VCaP (cell line): ENCODE data around the gene HK2.

Experiments
- H3K27ac ChIP-seq: fragments of 450-650 bp; 2 replicates; pipeline ENCODE4 v1.5.1; 2017
- CTCF ChIP-seq: fragments of 450-650 bp; conservative IDR thresholded peaks from 2 replicates; pipeline ENCODE4 v1.5.1; 2017; ENCODE audit warnings: mild to moderate bottlenecking, moderate library complexity

The HK2 gene

GRCh38 chr2:74814102-74814501 is 19.8 kb upstream of the HK2 start:
- no peak for TF ChIP-seq CTCF
- no peak overlapping the region for H3K27ac ChIP-seq

DNA sequence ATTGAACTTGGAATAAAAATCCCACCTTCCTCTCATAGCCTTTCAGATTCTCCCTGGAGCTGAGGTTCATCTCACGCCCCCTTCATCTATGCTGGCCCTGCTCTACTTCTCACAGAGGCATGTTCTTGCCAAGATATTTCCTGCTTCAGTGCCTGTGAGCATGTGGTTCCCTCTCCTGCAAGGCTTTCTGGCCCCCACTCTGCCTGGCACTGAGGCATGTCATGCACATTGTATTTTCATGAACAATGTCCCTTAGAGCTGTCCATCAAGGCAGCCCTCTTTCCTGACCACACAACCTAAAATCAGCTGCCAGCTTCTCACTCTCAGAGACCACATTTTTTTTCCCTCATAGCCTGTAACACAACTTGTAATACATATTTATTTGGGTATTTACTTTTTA is 18.0 kb upstream of the HK2 start:
- H3K27ac ChIP-seq: no peak overlapping the region
- TF ChIP-seq CTCF: no peak

DNA sequence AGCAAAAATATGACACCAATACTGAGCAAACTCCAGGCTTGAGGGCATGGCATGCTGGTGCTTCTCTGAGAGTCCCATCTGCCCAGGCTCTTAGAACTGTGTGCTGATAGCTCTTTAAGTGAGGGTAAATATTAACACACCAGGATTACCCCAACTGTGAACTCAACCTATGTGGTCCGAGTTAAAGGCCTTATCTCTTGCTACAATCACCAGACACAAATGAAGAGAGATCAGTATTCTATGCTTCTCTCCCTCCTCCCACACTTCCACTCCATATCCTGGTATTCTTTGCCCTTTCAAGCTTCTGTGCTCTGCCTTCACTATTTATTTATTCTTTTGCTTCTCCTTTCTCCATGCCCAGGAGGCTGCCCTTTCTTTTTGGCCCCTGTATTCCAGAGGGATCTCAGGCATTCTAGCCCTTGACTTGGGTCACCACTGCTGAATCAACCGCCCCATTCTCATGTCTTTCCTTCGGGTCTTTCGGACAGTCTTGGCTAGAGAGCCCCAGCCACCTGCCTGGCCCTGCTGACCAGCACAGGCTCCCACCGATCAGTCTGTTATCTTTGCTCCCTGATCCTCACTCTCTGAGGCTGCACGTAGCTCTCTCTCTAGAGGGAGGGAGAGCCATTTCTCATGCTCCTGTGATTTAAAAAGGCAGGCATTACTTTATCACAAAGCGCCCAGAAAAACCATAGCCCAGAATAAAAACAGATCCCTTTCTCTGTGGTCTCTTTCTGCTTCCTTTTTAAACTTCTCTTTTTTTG is 17.2 kb upstream of the HK2 start:
- H3K27ac ChIP-seq: no peak overlapping the region
- TF ChIP-seq CTCF: no peak

- no peak overlapping the region for H3K27ac ChIP-seq
- no peak for TF ChIP-seq CTCF
Measured at GRCh38 chr2:74817304-74817675, 16.6 kb upstream of the HK2 start.

DNA sequence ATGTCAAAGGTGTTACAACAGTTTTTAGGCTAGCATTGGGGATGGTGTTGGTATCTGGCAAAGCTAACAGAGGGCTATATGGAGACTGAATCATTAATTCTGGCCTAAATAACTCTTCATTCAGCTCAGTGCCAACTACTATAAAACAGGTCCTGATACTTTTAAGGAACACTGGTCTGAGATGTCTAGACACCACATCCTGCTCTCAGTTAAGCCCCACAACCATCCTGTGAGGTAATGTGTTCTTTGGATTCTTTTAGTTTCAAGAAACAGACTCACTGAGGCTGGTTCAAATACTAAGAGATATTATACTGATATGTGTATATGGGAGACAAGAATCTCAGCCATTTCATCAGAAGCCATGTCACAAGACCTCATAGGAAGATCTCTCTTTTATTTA is 14.2 kb upstream of the HK2 start:
- TF ChIP-seq CTCF: no peak
- no peak overlapping the region for H3K27ac ChIP-seq

- no peak for TF ChIP-seq CTCF
Measured at GRCh38 chr2:74821177-74822126, 12.5 kb upstream of the HK2 start.

DNA sequence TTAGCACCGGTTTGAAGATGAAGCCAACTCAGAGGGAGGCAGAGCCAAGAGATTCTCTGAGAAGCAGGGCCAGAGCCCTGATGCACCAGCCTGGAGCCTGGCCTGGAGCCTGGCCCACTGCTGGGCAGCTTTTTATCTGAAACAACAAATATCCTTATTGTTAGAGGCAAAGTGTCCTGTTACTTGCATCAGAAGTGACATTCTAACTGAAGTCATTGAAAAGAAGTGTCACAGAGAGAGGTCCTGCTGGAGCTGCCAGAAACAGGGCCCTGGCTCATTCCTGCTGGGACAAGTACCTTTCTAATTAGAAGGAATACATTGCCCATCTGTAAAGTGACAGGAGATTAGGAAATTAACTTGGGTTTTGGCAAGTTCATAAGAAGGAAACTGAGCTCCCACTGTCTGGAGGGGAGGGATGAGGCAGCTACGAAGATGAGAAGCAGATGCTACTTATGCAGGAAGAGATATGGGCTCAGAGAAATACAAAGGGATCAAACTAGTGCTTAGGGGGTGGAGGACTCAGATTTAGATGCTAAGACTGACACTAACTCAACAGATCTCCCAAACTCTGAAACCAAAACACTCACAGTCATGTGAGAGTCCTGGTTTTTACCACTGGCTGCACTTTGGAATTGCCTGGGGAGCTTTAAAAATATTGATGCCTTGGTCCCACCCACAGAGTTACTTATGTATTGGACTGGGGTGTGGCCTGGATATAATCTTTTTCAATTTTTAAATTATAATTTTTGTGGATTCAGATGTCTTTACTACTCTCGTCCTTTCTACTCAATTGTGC is 11.0 kb upstream of the HK2 start:
- H3K27ac ChIP-seq: no peak overlapping the region
- TF ChIP-seq CTCF: no peak

More at GRCh38 chr2:74821177-74822126, 12.5 kb upstream of the HK2 start:
- H3K27ac ChIP-seq: no peak overlapping the region
